Brain microvascular endothelial cell (primary cell): ENCODE measurements around the gene IL18R1.

ENCODE experiments used
- DNase-seq: peaks from one replicate; pipeline ENCODE4 v3.0.0-alpha.2; 2020
- H3K27ac ChIP-seq: fragments of 250-450 bp; sonication (Bioruptor Pico); 2 replicates; pipeline ENCODE4 v1.5.1; 2020; ENCODE audit warnings: mild to moderate bottlenecking, moderate library complexity
- H3K27me3 ChIP-seq: fragments of 250-450 bp; sonication (Bioruptor Pico); replicated peaks from 2 replicates; pipeline ENCODE4 v1.5.1; 2020; ENCODE audit warnings: mild to moderate bottlenecking
- H3K36me3 ChIP-seq: fragments of 250-450 bp; sonication (Bioruptor Pico); replicated peaks from 2 replicates; pipeline ENCODE4 v1.5.1; 2020; ENCODE audit warnings: mild to moderate bottlenecking
- H3K4me3 ChIP-seq: 2 replicates; pipeline ENCODE4 v1.5.1; 2011; ENCODE audit warnings: low read depth, mild to moderate bottlenecking, control low read depth, low read length, moderate library complexity
- in situ Hi-C: cut with HindIII; loops from 2 replicates; pipeline ENCODE4 v1.10.0; 2017; ENCODE audit warnings: low sequenced_read_pairs, low pct_ligation_motif_present
- TF ChIP-seq, protein P1 (sequence below): IDR thresholded peaks from 2 replicates; pipeline ENCODE4 v1.5.1; 2011; ENCODE audit warnings: low read depth, mild to moderate bottlenecking, moderate library complexity, low read length, control low read depth, inconsistent platforms; ENCODE audit errors: missing control alignments

IL18R1 gene

DNA sequence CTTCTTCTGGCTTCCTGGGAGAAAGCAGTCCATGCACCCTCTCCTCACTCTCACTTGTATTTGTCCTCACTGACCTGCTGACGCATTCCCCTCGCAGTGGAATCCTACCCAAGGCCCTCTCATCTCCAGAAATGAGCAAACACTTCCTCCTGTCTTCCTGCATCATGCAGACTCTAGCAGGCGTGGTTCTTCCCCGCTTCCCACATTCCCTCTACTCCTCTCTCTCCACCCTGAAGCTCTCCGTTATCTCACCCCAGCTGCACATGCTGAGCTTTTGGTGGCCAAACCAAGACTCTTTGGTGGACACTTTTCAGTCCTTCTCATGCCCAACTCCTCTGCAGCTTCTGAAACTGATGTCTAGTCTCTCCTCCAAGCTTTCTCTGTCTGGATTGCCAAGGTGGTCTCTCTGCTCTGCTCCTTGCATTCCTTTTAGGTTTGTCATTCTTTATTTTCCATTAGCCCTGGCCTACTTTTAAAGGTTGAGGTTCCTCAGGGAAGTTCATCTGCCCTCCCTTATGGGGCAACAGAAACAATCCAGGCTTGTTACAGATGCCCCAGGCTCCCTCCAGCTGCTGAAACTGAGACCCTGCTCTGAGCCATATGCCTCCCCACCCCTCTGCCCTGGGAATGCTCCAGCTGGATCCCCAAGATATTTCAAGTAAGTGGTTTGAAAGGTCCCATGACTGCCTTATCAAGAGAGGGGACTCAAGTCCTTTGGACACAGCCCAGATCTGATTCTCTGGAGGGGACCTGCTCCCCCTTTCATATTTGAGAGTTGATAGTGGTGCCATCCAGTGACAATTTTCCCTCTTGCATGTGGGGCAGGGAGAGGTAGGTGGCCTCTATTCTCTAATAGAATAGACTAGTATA lies 66.5 kb downstream of the IL18R1 start:
- in situ Hi-C loops, result no loop called here
- Histone ChIP-seq H3K27ac (no peak overlapping the region), H3K36me3 (no peaks in the 10 kb centered on the region), H3K4me3 (no peak overlapping the region), H3K27me3 (peaks cover 9% of the 10 kb centered on the region)
- TF ChIP-seq, protein P1, sequence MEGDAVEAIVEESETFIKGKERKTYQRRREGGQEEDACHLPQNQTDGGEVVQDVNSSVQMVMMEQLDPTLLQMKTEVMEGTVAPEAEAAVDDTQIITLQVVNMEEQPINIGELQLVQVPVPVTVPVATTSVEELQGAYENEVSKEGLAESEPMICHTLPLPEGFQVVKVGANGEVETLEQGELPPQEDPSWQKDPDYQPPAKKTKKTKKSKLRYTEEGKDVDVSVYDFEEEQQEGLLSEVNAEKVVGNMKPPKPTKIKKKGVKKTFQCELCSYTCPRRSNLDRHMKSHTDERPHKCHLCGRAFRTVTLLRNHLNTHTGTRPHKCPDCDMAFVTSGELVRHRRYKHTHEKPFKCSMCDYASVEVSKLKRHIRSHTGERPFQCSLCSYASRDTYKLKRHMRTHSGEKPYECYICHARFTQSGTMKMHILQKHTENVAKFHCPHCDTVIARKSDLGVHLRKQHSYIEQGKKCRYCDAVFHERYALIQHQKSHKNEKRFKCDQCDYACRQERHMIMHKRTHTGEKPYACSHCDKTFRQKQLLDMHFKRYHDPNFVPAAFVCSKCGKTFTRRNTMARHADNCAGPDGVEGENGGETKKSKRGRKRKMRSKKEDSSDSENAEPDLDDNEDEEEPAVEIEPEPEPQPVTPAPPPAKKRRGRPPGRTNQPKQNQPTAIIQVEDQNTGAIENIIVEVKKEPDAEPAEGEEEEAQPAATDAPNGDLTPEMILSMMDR, result no peak
- DNase-seq, result no peak

DNA sequence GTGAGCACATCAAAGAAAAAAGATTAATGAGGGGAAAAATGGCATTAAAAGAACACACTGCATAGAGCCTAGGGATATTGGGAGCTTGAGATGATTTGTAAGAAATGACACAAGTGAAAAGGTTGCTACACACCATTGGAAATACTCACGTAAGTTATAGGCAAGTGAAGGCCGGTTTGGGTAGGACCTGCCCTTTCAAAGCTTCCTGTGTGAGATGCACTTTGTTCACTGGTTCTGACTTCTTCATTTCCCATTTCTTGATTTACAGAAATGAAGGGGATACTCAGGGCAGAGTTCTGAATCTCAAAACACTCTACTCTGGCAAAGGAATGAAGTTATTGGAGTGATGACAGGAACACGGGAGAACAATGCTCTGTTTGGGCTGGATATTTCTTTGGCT lies 67.3 kb downstream of the IL18R1 start, which contains the start of gene IL18RAP:
TSS of gene IL18RAP (plus strand) at position 251 of the 400 bp plus-strand sequence. CDS start at position 369, 118 bp downstream.
- Histone ChIP-seq H3K27me3 (peaks cover 9% of the 10 kb centered on the region), H3K4me3 (no peak within 1 kb of the TSS), H3K27ac (no peak within 1 kb of the TSS), H3K36me3 (no peaks in the 10 kb centered on the region)
- TF ChIP-seq, protein P1, result no peak
- in situ Hi-C loops, result no loop called here
- DNase-seq, result no peak

DNA sequence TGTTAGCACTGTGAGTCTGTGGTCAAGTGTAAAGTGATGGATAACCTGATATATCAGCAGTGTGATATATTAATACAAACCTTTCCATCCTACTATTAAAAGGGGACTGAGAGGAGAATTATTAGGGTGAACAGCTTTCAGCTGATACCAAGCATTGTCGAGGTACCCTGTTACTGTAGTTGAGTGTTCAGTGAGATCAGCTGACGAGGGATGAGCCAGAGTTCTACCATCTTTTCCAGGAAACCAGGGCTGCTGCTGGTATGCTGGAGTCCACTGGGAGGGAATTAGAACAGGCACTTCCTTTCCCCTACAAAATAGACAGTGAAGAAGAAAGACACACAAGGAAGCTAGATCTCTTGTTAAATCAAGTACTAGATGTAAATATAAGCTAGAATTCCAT lies 67.8 kb downstream of the IL18R1 start:
- no peak for DNase-seq
- TF ChIP-seq, protein P1, result no peak
- in situ Hi-C loops, result no loop called here
- Histone ChIP-seq H3K27me3 (peaks cover 9% of the 10 kb centered on the region), H3K36me3 (no peaks in the 10 kb centered on the region), H3K4me3 (no peak overlapping the region), H3K27ac (no peak overlapping the region)

DNA sequence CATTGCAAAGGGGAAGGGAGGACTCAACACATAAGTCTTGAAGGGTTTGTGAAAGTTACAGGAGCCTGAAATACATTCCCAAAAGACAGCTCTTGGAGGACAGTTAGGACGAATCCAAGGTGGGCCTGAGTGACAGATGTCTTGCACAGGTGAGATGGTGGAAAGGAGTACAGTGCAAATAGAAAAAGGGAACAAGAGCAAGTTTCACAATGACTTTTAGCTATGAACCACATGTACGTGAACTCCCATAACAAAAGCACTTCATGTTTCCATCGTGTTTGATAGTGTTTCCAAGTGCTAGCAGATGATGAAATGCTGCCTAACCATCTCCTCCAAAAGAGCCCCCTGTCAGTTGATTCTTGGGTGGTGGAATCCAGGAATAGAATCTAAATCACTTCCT lies 69.2 kb downstream of the IL18R1 start:
- DNase-seq, result no peak
- in situ Hi-C loops, result no loop called here
- TF ChIP-seq, protein P1, result no peak
- Histone ChIP-seq H3K4me3 (no peak overlapping the region), H3K36me3 (no peaks in the 10 kb centered on the region), H3K27ac (no peak overlapping the region), H3K27me3 (peaks cover 9% of the 10 kb centered on the region)

DNA sequence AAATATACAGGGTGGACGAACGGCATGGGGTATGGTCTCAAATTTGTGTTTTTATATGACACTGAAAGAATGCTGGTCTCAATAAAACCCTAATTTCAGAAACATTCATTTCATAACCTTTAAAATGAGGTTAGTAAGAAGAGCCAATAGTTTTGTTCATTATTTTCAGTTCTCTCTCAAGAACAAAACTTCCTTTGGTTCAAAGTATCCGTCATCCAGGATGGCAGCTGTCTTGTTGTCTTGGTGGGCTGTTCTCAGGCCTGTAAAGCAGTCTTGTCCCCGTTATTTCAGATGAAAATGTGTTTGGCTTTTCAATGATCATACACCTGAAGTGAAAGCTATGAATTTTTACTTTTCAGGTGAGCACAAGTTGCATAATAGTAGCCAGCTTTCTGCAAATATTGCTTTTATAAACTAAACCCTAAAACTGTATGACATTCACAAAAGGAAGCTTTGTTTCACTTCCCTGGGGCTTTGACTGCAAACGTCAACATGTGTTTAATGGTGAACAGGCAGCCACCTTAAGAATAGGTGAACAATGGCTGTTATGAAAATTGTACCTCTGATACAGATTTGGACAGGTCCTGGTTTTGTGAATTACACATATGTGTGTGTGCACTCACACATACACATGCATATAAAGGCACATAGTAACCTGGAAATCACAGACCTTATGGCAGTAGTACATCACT lies 70.0 kb downstream of the IL18R1 start:
- Histone ChIP-seq H3K4me3 (no peak overlapping the region), H3K27ac (no peak overlapping the region), H3K27me3 (peaks cover 5% of the 10 kb centered on the region), H3K36me3 (no peaks in the 10 kb centered on the region)
- in situ Hi-C loops, result no loop called here
- DNase-seq, result no peak
- TF ChIP-seq, protein P1, result no peak
